ENCODE results near the gene AGT.
"Not testable (repeated sequence)": the region's sequence is repeated elsewhere in the genome, so short reads cannot be mapped to it uniquely, and the experiment has no call there.

The AGT gene

DNA sequence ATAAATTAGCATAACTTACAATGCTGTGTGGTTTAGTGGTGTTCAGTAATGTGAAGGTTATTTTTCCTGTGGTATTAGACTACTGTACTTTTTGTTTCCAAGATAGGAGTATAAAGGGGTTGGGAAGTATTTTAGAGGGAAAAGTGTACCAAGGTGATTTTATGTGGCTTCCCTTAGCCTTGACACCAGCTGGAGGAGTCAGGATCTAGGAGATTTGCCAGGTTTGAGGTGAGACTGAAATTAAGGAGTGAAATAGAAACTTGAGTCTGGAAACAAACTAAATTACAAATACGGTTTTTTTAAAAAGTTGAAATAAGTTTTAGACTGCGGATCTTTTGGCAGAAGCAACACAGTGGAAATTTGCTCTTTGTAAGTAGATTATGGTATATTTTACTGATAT lies 39.3 kb downstream of the AGT start:
- TF ChIP-seq, protein P1, sequence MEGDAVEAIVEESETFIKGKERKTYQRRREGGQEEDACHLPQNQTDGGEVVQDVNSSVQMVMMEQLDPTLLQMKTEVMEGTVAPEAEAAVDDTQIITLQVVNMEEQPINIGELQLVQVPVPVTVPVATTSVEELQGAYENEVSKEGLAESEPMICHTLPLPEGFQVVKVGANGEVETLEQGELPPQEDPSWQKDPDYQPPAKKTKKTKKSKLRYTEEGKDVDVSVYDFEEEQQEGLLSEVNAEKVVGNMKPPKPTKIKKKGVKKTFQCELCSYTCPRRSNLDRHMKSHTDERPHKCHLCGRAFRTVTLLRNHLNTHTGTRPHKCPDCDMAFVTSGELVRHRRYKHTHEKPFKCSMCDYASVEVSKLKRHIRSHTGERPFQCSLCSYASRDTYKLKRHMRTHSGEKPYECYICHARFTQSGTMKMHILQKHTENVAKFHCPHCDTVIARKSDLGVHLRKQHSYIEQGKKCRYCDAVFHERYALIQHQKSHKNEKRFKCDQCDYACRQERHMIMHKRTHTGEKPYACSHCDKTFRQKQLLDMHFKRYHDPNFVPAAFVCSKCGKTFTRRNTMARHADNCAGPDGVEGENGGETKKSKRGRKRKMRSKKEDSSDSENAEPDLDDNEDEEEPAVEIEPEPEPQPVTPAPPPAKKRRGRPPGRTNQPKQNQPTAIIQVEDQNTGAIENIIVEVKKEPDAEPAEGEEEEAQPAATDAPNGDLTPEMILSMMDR (IDR thresholded peaks at IDR 0.05; ENCODE audit: low read depth, low read length), result no peak
- no peak for DNase-seq (ENCODE audit: extremely low read depth, low read depth)

- TF ChIP-seq, protein P1 (IDR thresholded peaks at IDR 0.05; ENCODE audit: low read depth, low read length), result no peak
- DNase-seq (ENCODE audit: extremely low read depth, low read depth), result no peak
Observed at GRCh38 chr1:230669543-230669942, 44.4 kb downstream of the AGT start.

- DNase-seq (ENCODE audit: extremely low read depth, low read depth), result no peak
- TF ChIP-seq, protein P1 (IDR thresholded peaks at IDR 0.05; ENCODE audit: low read depth, low read length), result no peak
Observed at GRCh38 chr1:230668227-230668626, 45.7 kb downstream of the AGT start.

DNA sequence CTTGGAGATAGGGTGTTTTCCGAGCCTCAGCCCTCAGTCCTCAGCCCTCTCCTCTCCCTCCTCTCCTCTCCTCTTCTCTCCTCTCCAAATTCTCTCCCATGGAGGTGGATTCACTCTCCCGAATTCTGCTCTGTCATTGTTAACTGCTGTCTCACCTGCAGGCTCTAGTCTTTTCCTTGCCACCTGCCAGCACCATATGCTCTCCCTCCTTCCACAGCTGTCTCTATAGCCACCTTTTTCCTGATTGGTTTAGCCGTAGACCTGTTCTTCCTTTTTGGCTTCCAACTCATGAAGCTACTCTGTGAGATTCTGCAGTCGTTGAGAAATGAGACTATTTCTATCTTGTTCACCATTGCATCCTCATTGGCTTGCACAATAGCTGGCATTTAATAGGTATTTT lies 51.9 kb downstream of the AGT start:
- TF ChIP-seq, protein P1 (IDR thresholded peaks at IDR 0.05; ENCODE audit: low read depth, low read length), result no peak
- DNase-seq (ENCODE audit: extremely low read depth, low read depth), result no peak

- DNase-seq (ENCODE audit: extremely low read depth, low read depth), result no peak
- TF ChIP-seq, protein P1 (IDR thresholded peaks at IDR 0.05; ENCODE audit: low read depth, low read length), result no peak
Observed at GRCh38 chr1:230658691-230659090, 55.2 kb downstream of the AGT start.

DNA sequence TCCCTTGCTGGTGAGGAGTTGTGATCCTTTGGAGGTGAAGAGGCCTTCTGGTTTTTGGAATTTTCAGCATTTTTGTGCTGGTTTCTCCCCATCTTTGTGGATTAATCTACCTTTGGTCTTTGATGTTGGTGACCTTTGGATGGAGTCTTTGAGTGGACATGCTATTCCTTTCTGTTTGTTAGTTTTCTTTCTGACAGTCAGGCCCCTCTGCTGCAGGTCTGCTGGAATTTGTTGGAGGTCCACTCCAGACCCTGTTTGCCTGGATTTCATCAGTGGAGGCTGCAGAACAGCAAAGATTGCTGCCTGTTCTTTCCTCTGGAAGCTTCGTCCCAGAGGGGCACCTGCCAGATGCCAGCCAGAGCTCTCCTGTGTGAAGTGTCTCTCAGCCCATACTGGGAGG lies 55.8 kb downstream of the AGT start:
- not testable (repeated sequence) for DNase-seq (ENCODE audit: extremely low read depth, low read depth)

DNA sequence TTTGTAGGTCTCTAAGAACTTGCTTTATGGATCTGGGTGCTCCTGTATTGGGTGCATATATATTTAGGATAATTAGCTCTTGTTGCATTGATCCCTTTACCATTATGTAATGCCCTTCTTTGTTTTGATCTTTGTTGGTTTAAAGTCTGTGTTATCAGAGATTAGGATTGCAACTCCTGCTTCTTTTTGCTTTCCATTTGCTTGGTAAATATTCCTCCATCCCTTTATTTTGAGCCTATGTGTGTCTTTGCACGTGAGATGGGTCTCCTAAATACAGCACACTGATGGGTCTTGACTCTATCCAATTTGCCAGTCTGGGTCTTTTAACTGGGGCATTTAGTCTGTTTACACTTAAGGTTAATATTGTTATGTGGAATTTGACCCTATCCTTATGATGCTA lies 57.2 kb downstream of the AGT start:
- DNase-seq (ENCODE audit: extremely low read depth, low read depth), result not testable (repeated sequence)

Data from AG09319 (cell line).